H1 (cell line): ENCODE results near the gene CDH11. TPM values are rescaled to one million over a fixed set of nuclear protein-coding genes. Genes with fewer than 3 reads are reported as not detected.

Experiments used
- CTCF ChIA-PET: fragments of 300-600 bp; sonication (Branson Sonifier 250); formaldehyde crosslinking; loops from one replicate; lab custom pipeline; 2021; ENCODE audit not compliant: partially characterized antibody; lab: Charles Lee
- POLR2A ChIA-PET: fragments of 300-600 bp; sonication (Branson Sonifier 250); formaldehyde crosslinking; loops from one replicate; lab custom pipeline; 2021; ENCODE audit warnings: inconsistent platforms; ENCODE audit not compliant: partially characterized antibody; lab: Charles Lee
- DNase-seq, 2 experiments: peaks; one replicate each; pipeline versions ENCODE4 v3.0.0 to v3.0.0-alpha.2; 2010 to 2022; ENCODE audit warnings: low spot score in 2 of 2, low read depth in 1 of 2, mixed read lengths in 1 of 2
- FAIRE-seq: peaks from 2 replicates; lab custom pipeline; 2011; peaks lifted over from hg19 to GRCh38; lab: Jason Lieb, UNC
- H2AFZ ChIP-seq: 2 replicates; pipeline ENCODE4 v1.8.1; 2012; ENCODE audit warnings: low read length, inconsistent platforms
- H2AK5ac ChIP-seq: 2 replicates; pipeline ENCODE4 v1.6.1; 2013; ENCODE audit warnings: low read depth, low read length
- H2BK120ac ChIP-seq: replicated peaks from 2 replicates; pipeline ENCODE3; 2013; ENCODE audit warnings: low read depth, low read length, inconsistent platforms
- H2BK12ac ChIP-seq: 2 replicates; pipeline ENCODE4 v1.6.1; 2013; ENCODE audit warnings: low read depth, low read length
- H2BK15ac ChIP-seq: 2 replicates; pipeline ENCODE4 v1.6.1; 2013; ENCODE audit warnings: low read length
- H2BK20ac ChIP-seq: 2 replicates; pipeline ENCODE4 v1.6.1; 2013; ENCODE audit warnings: low read length
- H2BK5ac ChIP-seq: 2 replicates; pipeline ENCODE4 v1.6.1; 2013; ENCODE audit warnings: low read depth, low read length
- H3K14ac ChIP-seq: 2 replicates; pipeline ENCODE4 v1.6.1; 2013; ENCODE audit warnings: inconsistent platforms; ENCODE audit not compliant: insufficient read length
- H3K18ac ChIP-seq: 2 replicates; pipeline ENCODE4 v1.6.1; 2013; ENCODE audit warnings: low read length; ENCODE audit errors: extremely low read depth
- H3K23ac ChIP-seq: 2 replicates; pipeline ENCODE4 v1.6.1; 2013; ENCODE audit warnings: inconsistent platforms; ENCODE audit not compliant: insufficient read length
- H3K23me2 ChIP-seq: 2 replicates; pipeline ENCODE4 v1.6.1; 2013; ENCODE audit warnings: low read depth, low read length
- H3K27ac ChIP-seq: 2 replicates; pipeline ENCODE4 v1.6.1; 2011; ENCODE audit warnings: low read depth, low read length, inconsistent platforms
- H3K27me3 ChIP-seq, 4 experiments: replicated peaks in 1 of 4; 1 replicate in 1 of 4; 2 replicates in 3 of 4; pipeline versions ENCODE4 v1.6.1 to v1.8.1; 2011 to 2013; ENCODE audit warnings: low read length in 3 of 4, mild to moderate bottlenecking in 3 of 4, inconsistent platforms in 2 of 4, mixed read lengths in 2 of 4, moderate library complexity in 1 of 4; ENCODE audit not compliant: control insufficient read depth in 3 of 4, insufficient read depth in 3 of 4; ENCODE audit errors: extremely low read depth in 1 of 4
- H3K36me3 ChIP-seq, 4 experiments: 2 replicates each; pipeline versions ENCODE4 v1.6.1 to v1.8.1; 2011 to 2013; ENCODE audit warnings: mild to moderate bottlenecking in 4 of 4, low read length in 3 of 4, moderate library complexity in 2 of 4, control low read depth in 1 of 4, inconsistent platforms in 1 of 4; ENCODE audit not compliant: insufficient read depth in 4 of 4, control insufficient read depth in 2 of 4
- H3K4ac ChIP-seq: replicated peaks from 2 replicates; pipeline ENCODE3; 2013; ENCODE audit warnings: low read length, low read depth, mixed read lengths, inconsistent platforms; ENCODE audit not compliant: insufficient read length
- H3K4me1 ChIP-seq, 4 experiments: replicated peaks in 1 of 4; 1 replicate in 1 of 4; 2 replicates in 3 of 4; pipeline versions ENCODE4 v1.6.1 to v1.8.1; 2011 to 2013; ENCODE audit warnings: low read length in 3 of 4, inconsistent platforms in 2 of 4, mixed read lengths in 1 of 4; ENCODE audit not compliant: insufficient read depth in 4 of 4, control insufficient read depth in 3 of 4
- H3K4me2 ChIP-seq, 2 experiments: 2 replicates each; pipeline versions ENCODE4 v1.6.1 to v1.8.1; 2011 to 2013; ENCODE audit warnings: low read depth in 2 of 2, low read length in 2 of 2, control low read depth in 1 of 2, inconsistent platforms in 1 of 2, mild to moderate bottlenecking in 1 of 2; ENCODE audit not compliant: insufficient read depth in 1 of 2
- H3K4me3 ChIP-seq, 4 experiments: fragments of 200-600, 300-600 bp in 1 of 4; sonication (generic), shearing (Covaris generic), sonication (Bioruptor Twin) in 1 of 4; 2 replicates each; pipeline versions ENCODE4 v1.5.1 to v1.8.1; 2011 to 2016; ENCODE audit warnings: low read length in 4 of 4, low read depth in 3 of 4, control low read depth in 2 of 4, inconsistent platforms in 2 of 4, mild to moderate bottlenecking in 2 of 4, mixed read lengths in 1 of 4, moderate library complexity in 1 of 4; ENCODE audit not compliant: insufficient read depth in 2 of 4; ENCODE audit errors: extremely low read depth in 1 of 4
- H3K56ac ChIP-seq: replicated peaks from 2 replicates; pipeline ENCODE3; 2013; ENCODE audit warnings: low read depth, mild to moderate bottlenecking, mixed read lengths, low read length, inconsistent platforms; ENCODE audit not compliant: insufficient read length
- H3K79me1 ChIP-seq: 2 replicates; pipeline ENCODE4 v1.6.1; 2013; ENCODE audit warnings: low read depth, low read length, control low read depth
- H3K79me2 ChIP-seq, 2 experiments: 2 replicates each; pipeline versions ENCODE4 v1.6.1 to v1.8.1; 2012 to 2013; ENCODE audit warnings: low read length in 2 of 2, mild to moderate bottlenecking in 2 of 2, inconsistent platforms in 1 of 2; ENCODE audit not compliant: insufficient read depth in 2 of 2, control insufficient read depth in 1 of 2
- H3K9ac ChIP-seq, 4 experiments: replicated peaks in 1 of 4; 1 replicate in 1 of 4; 2 replicates in 3 of 4; pipeline versions ENCODE4 v1.6.1 to v1.8.1; 2011 to 2013; ENCODE audit warnings: low read depth in 3 of 4, low read length in 3 of 4, control low read depth in 2 of 4, mild to moderate bottlenecking in 2 of 4, moderate library complexity in 2 of 4, inconsistent platforms in 1 of 4; ENCODE audit errors: extremely low read depth in 1 of 4
- H3K9me3 ChIP-seq, 2 experiments: 2 replicates each; pipeline versions ENCODE4 v1.6.1 to v1.8.1; 2012 to 2013; ENCODE audit warnings: mild to moderate bottlenecking in 2 of 2, moderate library complexity in 2 of 2, control low read depth in 1 of 2, inconsistent platforms in 1 of 2, low read depth in 1 of 2, low read length in 1 of 2, mixed read lengths in 1 of 2; ENCODE audit not compliant: insufficient read depth in 2 of 2
- H4K20me1 ChIP-seq, 2 experiments: replicated peaks in 1 of 2; 2 replicates each; pipeline versions ENCODE3 to v1.8.1; 2011 to 2013; ENCODE audit warnings: inconsistent platforms in 2 of 2, low read length in 2 of 2, mild to moderate bottlenecking in 1 of 2; ENCODE audit not compliant: insufficient read depth in 2 of 2, control insufficient read depth in 1 of 2
- H4K5ac ChIP-seq: 2 replicates; pipeline ENCODE4 v1.6.1; 2013; ENCODE audit warnings: low read length, low read depth, mixed read lengths, inconsistent platforms; ENCODE audit not compliant: insufficient read length
- H4K8ac ChIP-seq: 2 replicates; pipeline ENCODE4 v1.8.0; 2013; ENCODE audit warnings: mild to moderate bottlenecking, moderate library complexity, low read length, inconsistent platforms; ENCODE audit not compliant: insufficient read depth; ENCODE audit errors: extremely low read depth
- H4K91ac ChIP-seq: replicated peaks from 2 replicates; pipeline ENCODE3; 2013; ENCODE audit warnings: low read length, mixed read lengths, inconsistent platforms; ENCODE audit not compliant: insufficient read length
- CEBPB ChIP-seq: IDR thresholded peaks from 2 replicates; pipeline ENCODE4 v1.6.1; 2012; ENCODE audit warnings: low read depth, low read length
- CTBP2 ChIP-seq: IDR thresholded peaks from 2 replicates; pipeline ENCODE4 v1.7.0; 2011; ENCODE audit warnings: borderline replicate concordance, mild to moderate bottlenecking, moderate library complexity, mixed read lengths, low read length; ENCODE audit not compliant: insufficient read depth, insufficient read length
- GABPA ChIP-seq: IDR thresholded peaks from 2 replicates; pipeline ENCODE4 v1.6.1; 2011; ENCODE audit warnings: mild to moderate bottlenecking, low read length, moderate library complexity, borderline replicate concordance; ENCODE audit not compliant: insufficient read depth
- HDAC2 ChIP-seq, 2 experiments: fragments of 300-600 bp in 1 of 2; sonication (generic) in 1 of 2; IDR thresholded peaks; 2 replicates each; pipeline ENCODE4 v1.6.1; 2011 to 2012; ENCODE audit warnings: low read depth in 2 of 2, low read length in 2 of 2, mild to moderate bottlenecking in 2 of 2, moderate library complexity in 2 of 2, borderline replicate concordance in 1 of 2, inconsistent platforms in 1 of 2
- JUND ChIP-seq: IDR thresholded peaks from 2 replicates; pipeline ENCODE4 v1.6.1; 2011; ENCODE audit warnings: mild to moderate bottlenecking, improper control_type of control experiment, low read length
- KDM1A ChIP-seq: fragments of 200-600, 300-600 bp; sonication (generic); IDR thresholded peaks from 2 replicates; pipeline ENCODE4 v1.7.1; 2016; ENCODE audit warnings: mild to moderate bottlenecking, low read length, borderline replicate concordance
- PHF8 ChIP-seq: fragments of 200-600 bp; sonication (generic); conservative IDR thresholded peaks from 2 replicates; pipeline ENCODE4 v1.7.1; 2012; ENCODE audit warnings: low read depth, mild to moderate bottlenecking, inconsistent platforms, low read length, moderate library complexity
- POLR2A ChIP-seq, 2 experiments: IDR thresholded peaks; 1 replicate in 1 of 2; 2 replicates in 1 of 2; pipeline ENCODE4 v1.6.1; 2011; ENCODE audit warnings: low read depth in 2 of 2, low read length in 2 of 2, mild to moderate bottlenecking in 2 of 2; ENCODE audit errors: control extremely low read depth in 1 of 2
- POLR2AphosphoS5 ChIP-seq: IDR thresholded peaks from 2 replicates; pipeline ENCODE4 v1.6.1; 2011; ENCODE audit warnings: low read depth, low read length
- RAD21 ChIP-seq, 2 experiments: IDR thresholded peaks in 1 of 2; conservative IDR thresholded peaks in 1 of 2; 2 replicates each; pipeline ENCODE4 v1.6.1; 2011; ENCODE audit warnings: low read depth in 2 of 2, low read length in 2 of 2, improper control_type of control experiment in 1 of 2, inconsistent platforms in 1 of 2, mild to moderate bottlenecking in 1 of 2, moderate library complexity in 1 of 2
- SIN3A ChIP-seq, 2 experiments: IDR thresholded peaks in 1 of 2; conservative IDR thresholded peaks in 1 of 2; 2 replicates each; pipeline ENCODE4 v1.6.1; 2011 to 2012; ENCODE audit warnings: low read length in 2 of 2, improper control_type of control experiment in 1 of 2, low read depth in 1 of 2, mild to moderate bottlenecking in 1 of 2
- SIRT6 ChIP-seq: IDR thresholded peaks from one replicate; pipeline ENCODE4 v1.7.1; 2012; ENCODE audit warnings: low read length, inconsistent platforms
- WGBS, 2 experiments: shearing (Covaris generic) in 1 of 2; methylation state at CpG; one replicate each; pipeline versions ENCODE4 v1.1.6 to v1.1.7; 2013 to 2015; ENCODE audit warnings: low lambda C conversion rate in 2 of 2, mixed read lengths in 2 of 2, inconsistent platforms in 1 of 2, low coverage in 1 of 2, missing lambda C conversion rate in 1 of 2; ENCODE audit not compliant: insufficient replicate concordance in 2 of 2, insufficient coverage in 1 of 2, insufficient read length in 1 of 2; ENCODE audit errors: extremely low coverage in 1 of 2, missing lambda C conversion rate in 1 of 2; 5-methylcytosine and 5-hydroxymethylcytosine counted together
- polyA plus RNA-seq, 7 experiments: library from polyadenylated mRNA; depleted of rRNA in 3 of 7; stranded (reverse) in 5 of 7; unstranded in 2 of 7; fragments of >200 nt in 5 of 7; fragments of 200-250 nt in 2 of 7; gene quantifications; 1 replicate in 5 of 7; 2 replicates in 1 of 7; 4 replicates in 1 of 7; pipeline versions ENCODE4 v1.2.1 to v1.2.3, GENCODE V29; 2011 to 2013; ENCODE audit warnings: missing spikeins in 2 of 7, mixed read lengths in 2 of 7
- total RNA-seq: library from RNA; stranded (reverse); fragmentation: NEBNext Ultra II Directional; extraction: Animal tissue kit (Norgen Biotek cat#: 25700); gene quantifications from 2 replicates; pipeline ENCODE4 v1.2.1, GENCODE V29; 2021
- TF ChIP-seq, protein P1 (sequence below): IDR thresholded peaks from 2 replicates; pipeline ENCODE4 v1.6.1; 2011; ENCODE audit warnings: low read depth, mild to moderate bottlenecking, low read length; ENCODE audit not compliant: insufficient read depth

CDH11 gene
- total and polyA plus RNA-seq, 2 of the 8 experiments (the other 6 are each of a cell fraction or from before 2014, with no cell fraction given), result 3.3 to 8.4 TPM

GRCh38 chr16:64983231-64983630 lies 138.6 kb downstream of the CDH11 start:
- no peak overlapping the region for H4K5ac ChIP-seq
- H3K56ac ChIP-seq, result no peak overlapping the region
- no peak overlapping the region for H4K8ac ChIP-seq
- H3K36me3 ChIP-seq, result no peaks in the 10 kb centered on the region
- H3K4me2 ChIP-seq, result no peak overlapping the region
- POLR2A ChIA-PET, result no interaction called here
- H3K79me1 ChIP-seq, result no peaks in the 10 kb centered on the region
- H3K27ac ChIP-seq, result no peak overlapping the region
- H3K18ac ChIP-seq, result no peak overlapping the region
- CTCF ChIA-PET, result interaction anchor here (0.7 to 2.7 kb wide), 6 partner anchors 9 to 893 kb away, joined by 3 to 14 read pairs (median 4); no protein-coding TSS in a partner anchor
- no peak overlapping the region for H2BK120ac ChIP-seq
- H3K4me1 ChIP-seq, result no peaks in the 10 kb centered on the region
- no peaks in the 10 kb centered on the region for H3K9me3 ChIP-seq
- no peak overlapping the region for H3K14ac ChIP-seq
- H3K27me3 ChIP-seq, result no peaks in the 10 kb centered on the region
- no peak overlapping the region for H2BK15ac ChIP-seq
- H3K4ac ChIP-seq, result no peak overlapping the region
- no peaks in the 10 kb centered on the region for H4K20me1 ChIP-seq
- H2AFZ ChIP-seq, result no peak overlapping the region
- H4K91ac ChIP-seq, result no peak overlapping the region
- no peaks in the 10 kb centered on the region for H3K23me2 ChIP-seq
- H3K9ac ChIP-seq, result no peak overlapping the region
- H3K23ac ChIP-seq, result no peak overlapping the region
- no peak overlapping the region for H3K4me3 ChIP-seq
- H2BK5ac ChIP-seq, result no peak overlapping the region
- H2AK5ac ChIP-seq, result no peak overlapping the region
- H2BK20ac ChIP-seq, result no peak overlapping the region
- WGBS, 2 experiments, result 94% methylated on average over 3 of the region's 3 CpGs; no CpG with 5 or more reads in 1 of the 2 experiments
- H2BK12ac ChIP-seq, result no peak overlapping the region
- DNase-seq, result no peak
- no peak for FAIRE-seq
- H3K79me2 ChIP-seq, result no peaks in the 10 kb centered on the region
- no peak for TF ChIP-seq JUND
- TF ChIP-seq POLR2AphosphoS5, result no peak
- TF ChIP-seq CEBPB, result no peak
- no peak for TF ChIP-seq RAD21 (IDR thresholded peaks at IDR 0.05 in 1 of 2, conservative IDR thresholded peaks at IDR 0.05 in 1 of 2; ENCODE audit: low read depth in 2 of 2, low read length in 2 of 2)
- TF ChIP-seq GABPA, result no peak
- no peak for TF ChIP-seq POLR2A (IDR thresholded peaks at IDR 0.05; ENCODE audit: control extremely low read depth in 1 of 2, low read depth in 2 of 2, low read length in 2 of 2)
- no peak for TF ChIP-seq KDM1A
- no peak for TF ChIP-seq SIRT6
- TF ChIP-seq SIN3A (conservative IDR thresholded peaks at IDR 0.05 in 1 of 2, IDR thresholded peaks at IDR 0.05 in 1 of 2; ENCODE audit: low read depth in 1 of 2, low read length in 2 of 2), result no peak
- TF ChIP-seq HDAC2 (IDR thresholded peaks at IDR 0.05; ENCODE audit: borderline replicate concordance in 1 of 2, low read depth in 2 of 2, low read length in 2 of 2), result no peak
- no peak for TF ChIP-seq CTBP2
- TF ChIP-seq, protein P1, sequence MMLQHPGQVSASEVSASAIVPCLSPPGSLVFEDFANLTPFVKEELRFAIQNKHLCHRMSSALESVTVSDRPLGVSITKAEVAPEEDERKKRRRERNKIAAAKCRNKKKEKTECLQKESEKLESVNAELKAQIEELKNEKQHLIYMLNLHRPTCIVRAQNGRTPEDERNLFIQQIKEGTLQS, result no peak
- TF ChIP-seq PHF8, result no peak
